C4-2B (cell line): ENCODE results near the gene JMJD8.

ENCODE experiments used
- H3K27ac ChIP-seq: fragments of 450-650 bp; 2 replicates; pipeline ENCODE4 v1.5.1; 2017
- CTCF ChIP-seq: fragments of 450-650 bp; conservative IDR thresholded peaks from 2 replicates; pipeline ENCODE4 v1.5.1; 2017; ENCODE audit warnings: mild to moderate bottlenecking
- ZFX ChIP-seq: fragments of 450-650 bp; IDR thresholded peaks from 2 replicates; pipeline ENCODE4 v1.6.1; 2017

Gene JMJD8

GRCh38 chr16:636206-637080 lies 47.7 kb downstream of the JMJD8 start, which contains the start of gene METTL26:
Gene METTL26 (minus strand): TSS chr16:636305. CDS start chr16:636290, 15 bp downstream.
- peak within 1 kb of the TSS; percentile 98 for H3K27ac ChIP-seq
- TF ChIP-seq ZFX: peak; percentile 44
- TF ChIP-seq CTCF: no peak

GRCh38 chr16:635573-636205 lies 48.4 kb downstream of the JMJD8 start:
- TF ChIP-seq ZFX (peak; percentile 89), CTCF (no peak)
- peak overlapping the region; percentile 98 for H3K27ac ChIP-seq

GRCh38 chr16:634996-635395 lies 49.1 kb downstream of the JMJD8 start:
- TF ChIP-seq CTCF: no peak
- TF ChIP-seq ZFX: no peak
- peak overlapping the region; percentile 98 for H3K27ac ChIP-seq

GRCh38 chr16:634051-634670 lies 50.0 kb downstream of the JMJD8 start:
- no peak for TF ChIP-seq ZFX
- TF ChIP-seq CTCF: no peak

GRCh38 chr16:633336-634050 lies 50.6 kb downstream of the JMJD8 start:
- TF ChIP-seq ZFX (no peak), CTCF (no peak)
- no peak overlapping the region for H3K27ac ChIP-seq

More at GRCh38 chr16:634051-634670, 50.0 kb downstream of the JMJD8 start:
- no peak overlapping the region for H3K27ac ChIP-seq

GRCh38 chr16:632486-633335 lies 51.4 kb downstream of the JMJD8 start:
- H3K27ac ChIP-seq: no peak overlapping the region
- TF ChIP-seq CTCF (no peak), ZFX (no peak)
